GM12801 (cell line): ENCODE data around the gene PHACTR3.

Experiments used
- TF ChIP-seq, protein P1 (sequence below): IDR thresholded peaks from one replicate; pipeline ENCODE4 v1.5.1; 2011; ENCODE audit warnings: control low read depth; ENCODE audit not compliant: insufficient read length; ENCODE audit errors: extremely low read depth

Gene PHACTR3

DNA sequence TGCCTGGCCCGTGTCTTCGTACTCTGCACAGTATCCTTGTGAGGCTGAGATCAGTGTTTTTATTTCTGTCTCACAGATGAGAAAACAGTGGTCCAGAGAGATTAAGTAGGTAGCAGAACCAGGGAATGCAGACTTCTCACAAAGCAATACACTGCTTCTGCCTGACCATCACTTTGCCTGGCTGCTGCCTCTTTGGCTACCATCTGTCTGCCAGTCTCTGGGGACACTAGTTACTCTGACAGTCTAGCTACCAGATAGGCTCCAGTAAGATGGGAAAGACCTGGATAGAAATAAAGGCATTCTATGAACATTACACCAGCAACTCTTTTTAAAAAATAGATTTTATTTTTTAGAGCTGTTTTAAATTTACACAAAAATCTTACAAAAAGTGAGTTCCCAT is 96.9 kb downstream of the PHACTR3 start:
- TF ChIP-seq, protein P1, sequence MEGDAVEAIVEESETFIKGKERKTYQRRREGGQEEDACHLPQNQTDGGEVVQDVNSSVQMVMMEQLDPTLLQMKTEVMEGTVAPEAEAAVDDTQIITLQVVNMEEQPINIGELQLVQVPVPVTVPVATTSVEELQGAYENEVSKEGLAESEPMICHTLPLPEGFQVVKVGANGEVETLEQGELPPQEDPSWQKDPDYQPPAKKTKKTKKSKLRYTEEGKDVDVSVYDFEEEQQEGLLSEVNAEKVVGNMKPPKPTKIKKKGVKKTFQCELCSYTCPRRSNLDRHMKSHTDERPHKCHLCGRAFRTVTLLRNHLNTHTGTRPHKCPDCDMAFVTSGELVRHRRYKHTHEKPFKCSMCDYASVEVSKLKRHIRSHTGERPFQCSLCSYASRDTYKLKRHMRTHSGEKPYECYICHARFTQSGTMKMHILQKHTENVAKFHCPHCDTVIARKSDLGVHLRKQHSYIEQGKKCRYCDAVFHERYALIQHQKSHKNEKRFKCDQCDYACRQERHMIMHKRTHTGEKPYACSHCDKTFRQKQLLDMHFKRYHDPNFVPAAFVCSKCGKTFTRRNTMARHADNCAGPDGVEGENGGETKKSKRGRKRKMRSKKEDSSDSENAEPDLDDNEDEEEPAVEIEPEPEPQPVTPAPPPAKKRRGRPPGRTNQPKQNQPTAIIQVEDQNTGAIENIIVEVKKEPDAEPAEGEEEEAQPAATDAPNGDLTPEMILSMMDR: no peak

DNA sequence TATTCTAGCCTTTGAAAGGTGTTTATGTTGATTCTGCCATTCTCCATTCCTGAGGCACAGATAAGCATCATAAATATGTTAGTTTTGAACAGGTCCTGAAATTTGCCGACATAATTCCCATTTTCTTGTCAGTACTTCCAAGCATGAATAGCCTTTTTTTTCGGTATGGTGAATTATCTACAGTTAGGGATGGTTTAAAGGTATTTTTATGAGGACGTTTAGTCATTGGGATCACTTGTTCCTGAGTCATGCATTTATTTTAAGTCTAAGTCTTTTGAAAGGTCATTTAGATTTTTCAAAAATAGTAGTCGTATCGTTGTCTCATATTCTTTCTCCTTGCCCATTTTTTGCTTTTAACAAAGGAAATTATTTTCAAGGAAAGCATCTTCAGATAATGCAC is 98.7 kb downstream of the PHACTR3 start:
- TF ChIP-seq, protein P1: no peak

DNA sequence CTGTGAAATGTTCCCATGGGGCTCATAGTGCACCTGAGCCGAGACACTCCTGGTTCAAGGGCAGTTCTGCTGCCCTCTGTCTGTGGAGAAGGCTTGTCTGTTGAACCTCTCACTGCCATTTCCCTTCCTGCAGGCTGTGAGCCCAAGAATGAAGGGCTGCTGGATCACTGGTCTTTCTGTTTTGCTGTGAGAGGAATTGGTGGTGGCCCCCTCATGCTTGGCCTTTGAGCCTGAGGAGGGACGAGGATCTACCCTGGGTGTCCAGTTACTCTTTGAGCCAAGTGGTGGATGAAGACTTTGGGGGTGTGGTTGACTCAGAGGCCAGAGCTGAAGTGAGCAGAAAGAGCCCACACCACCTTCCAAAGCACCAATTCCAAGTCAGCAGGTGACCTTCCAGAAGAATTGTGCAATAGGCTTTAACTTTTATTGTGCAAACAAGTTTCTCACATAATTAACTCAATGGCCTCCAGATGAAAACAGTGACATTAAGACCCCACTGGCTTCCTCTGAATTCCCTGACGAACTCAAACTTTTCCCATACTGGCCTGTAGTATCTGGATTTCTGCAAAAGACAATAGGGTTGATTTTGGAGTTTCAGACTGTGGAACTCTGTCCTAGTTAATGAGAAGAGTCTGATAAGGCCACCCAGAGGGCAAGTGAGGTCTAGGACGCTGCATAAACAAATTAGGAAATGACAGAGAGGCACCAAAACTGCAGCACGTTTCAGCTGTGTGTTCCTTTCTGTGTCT is 101.5 kb downstream of the PHACTR3 start:
- TF ChIP-seq, protein P1: no peak

DNA sequence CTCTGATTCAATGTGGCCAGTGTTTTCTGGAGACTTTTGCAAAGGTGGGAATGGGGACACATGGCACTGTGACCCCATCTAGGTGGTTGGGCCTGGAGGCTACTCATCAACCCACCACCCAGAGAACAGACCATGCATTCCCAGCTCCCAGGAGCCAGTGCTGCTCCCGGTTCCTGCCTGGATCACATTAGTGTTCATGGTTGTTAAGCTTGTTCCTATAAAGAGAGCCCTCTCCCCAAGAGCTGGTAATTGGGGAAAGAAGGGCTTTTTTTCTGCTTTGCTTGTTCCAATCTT is 102.0 kb downstream of the PHACTR3 start:
- TF ChIP-seq, protein P1: no peak

DNA sequence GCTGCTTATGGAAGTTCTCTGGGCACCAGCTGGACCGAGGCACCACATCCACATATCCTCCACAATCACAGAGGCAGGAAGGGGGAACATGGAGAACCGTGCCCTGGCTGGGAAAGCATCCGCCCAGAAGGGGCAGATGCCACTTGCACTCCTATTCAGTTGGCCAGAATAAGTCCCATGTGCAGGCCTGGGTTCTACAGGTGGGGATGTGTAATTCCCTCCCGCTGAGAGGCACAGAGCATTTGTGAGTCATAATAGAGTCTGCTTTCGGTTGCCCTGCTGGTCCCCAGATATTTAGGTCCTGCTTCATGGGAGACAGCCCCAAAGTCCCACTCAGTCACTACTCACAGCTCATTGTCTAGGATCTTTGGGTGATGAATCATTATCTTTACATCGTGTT is 104.0 kb downstream of the PHACTR3 start:
- TF ChIP-seq, protein P1: no peak

DNA sequence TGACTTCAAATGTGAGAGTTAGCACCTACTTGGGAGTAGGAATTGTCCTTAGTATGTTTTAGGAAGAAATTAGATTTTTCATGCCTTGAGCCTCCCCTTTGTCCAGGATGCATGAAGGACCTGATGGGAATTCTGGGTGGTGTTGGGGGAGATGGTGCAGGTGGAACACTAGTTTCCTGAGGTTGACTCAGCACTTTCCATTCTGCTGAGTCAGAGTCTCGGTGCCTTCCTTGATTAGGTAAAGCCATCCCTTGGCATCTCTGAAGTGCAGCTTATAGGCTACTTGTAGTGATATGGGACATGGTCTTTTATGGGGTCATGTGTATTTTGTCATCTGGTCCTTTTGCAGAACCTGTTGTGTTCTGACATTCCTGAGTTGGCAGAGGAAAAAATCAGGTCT is 105.3 kb downstream of the PHACTR3 start:
- TF ChIP-seq, protein P1: no peak

DNA sequence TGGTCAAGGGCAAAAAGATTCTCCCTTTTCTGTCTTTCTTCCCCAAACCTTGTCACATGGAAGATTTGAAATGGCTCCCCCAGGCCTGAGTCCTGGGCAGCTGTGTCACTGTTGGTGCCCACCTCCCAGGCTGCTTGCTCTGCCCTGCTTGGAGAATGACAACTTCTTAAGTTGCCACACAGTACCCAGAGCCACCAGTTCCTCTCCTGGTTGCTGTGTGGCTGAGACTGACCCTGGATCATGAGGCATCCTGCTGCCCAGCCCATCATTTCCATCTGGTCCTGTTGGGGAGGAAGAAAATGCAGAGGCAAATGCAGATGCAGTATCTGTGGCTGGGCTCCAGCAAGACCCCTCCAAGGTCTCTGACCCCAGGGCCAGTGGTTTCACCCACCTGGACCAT is 113.7 kb downstream of the PHACTR3 start:
- TF ChIP-seq, protein P1: no peak

DNA sequence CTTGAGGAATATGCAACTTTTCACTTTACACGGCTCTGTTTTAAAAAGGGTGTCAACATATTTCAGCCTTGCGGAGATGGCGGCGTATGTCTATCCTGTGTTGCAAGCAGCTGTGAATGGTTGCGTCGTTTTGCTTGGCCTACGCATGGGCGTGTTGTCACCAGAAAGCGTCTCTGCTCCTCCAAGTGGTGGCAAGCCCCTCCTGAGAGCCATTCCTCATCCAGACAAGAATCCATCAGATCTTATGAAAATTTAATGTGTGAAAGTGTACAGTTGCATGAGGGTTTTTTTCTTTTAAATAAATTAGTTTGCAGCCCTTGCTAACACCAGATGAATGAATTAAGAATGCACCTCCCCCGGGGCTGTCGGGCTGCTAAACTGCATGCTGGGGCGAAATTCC is 114.4 kb downstream of the PHACTR3 start:
- TF ChIP-seq, protein P1: no peak
